A204.1 (cell line): ENCODE data around the gene C11orf16.
"Not testable (repeated sequence)": the region's sequence is repeated elsewhere in the genome, so short reads cannot be mapped to it uniquely, and the experiment has no call there.

ENCODE experiments used
- FAIRE-seq: peaks from 2 replicates; lab custom pipeline; 2012; peaks lifted over from hg19 to GRCh38; lab: Jason Lieb, UNC

The C11orf16 gene

GRCh38 chr11:8932564-8933180 is at the start of gene C11orf16:
Gene C11orf16 (minus strand): TSS chr11:8932947. CDS start chr11:8932308, 639 bp downstream.
- no peak for FAIRE-seq

- no peak for FAIRE-seq
These were observed 47.7 kb upstream of the C11orf16 start for GRCh38 chr11:8980485-8980884.

GRCh38 chr11:8979365-8979764 is 46.6 kb upstream of the C11orf16 start:
- FAIRE-seq = not testable (repeated sequence)

- no peak for FAIRE-seq
These were observed 40.4 kb upstream of the C11orf16 start for GRCh38 chr11:8973121-8973520.

GRCh38 chr11:8971924-8972316 is 39.2 kb upstream of the C11orf16 start:
- no peak for FAIRE-seq

- FAIRE-seq = no peak
These were observed 38.6 kb upstream of the C11orf16 start for GRCh38 chr11:8971196-8971923.

GRCh38 chr11:8967184-8967583 is 34.4 kb upstream of the C11orf16 start:
- no peak for FAIRE-seq

GRCh38 chr11:8964324-8965320 is 31.9 kb upstream of the C11orf16 start, which contains the start of gene TMEM9B:
Gene TMEM9B (minus strand): TSS chr11:8964442. CDS start chr11:8964313, 129 bp downstream.
- no peak for FAIRE-seq

GRCh38 chr11:8963569-8964323 is 31.0 kb upstream of the C11orf16 start:
- FAIRE-seq = no peak

- FAIRE-seq = no peak
These were observed 30.1 kb upstream of the C11orf16 start for GRCh38 chr11:8962841-8963240.

- FAIRE-seq = no peak
These were observed 28.7 kb upstream of the C11orf16 start for GRCh38 chr11:8961401-8961800.

- FAIRE-seq = no peak
These were observed 26.9 kb upstream of the C11orf16 start for GRCh38 chr11:8959546-8960166.

GRCh38 chr11:8956860-8957259 is 24.1 kb upstream of the C11orf16 start:
- no peak for FAIRE-seq

GRCh38 chr11:8948886-8949285 is 16.1 kb upstream of the C11orf16 start:
- FAIRE-seq = no peak

GRCh38 chr11:8947230-8947943 is 14.6 kb upstream of the C11orf16 start:
- FAIRE-seq = no peak

GRCh38 chr11:8942518-8943066 is 9.8 kb upstream of the C11orf16 start, which contains the start of gene ASCL3:
Gene ASCL3 (minus strand): TSS chr11:8943016. CDS start chr11:8938161, 4,855 bp downstream.
- FAIRE-seq = no peak

GRCh38 chr11:8941341-8942103 is 8.8 kb upstream of the C11orf16 start:
- no peak for FAIRE-seq

- no peak for FAIRE-seq
These were observed 4.9 kb upstream of the C11orf16 start for GRCh38 chr11:8937659-8938058.

GRCh38 chr11:8937159-8937558 is 4.4 kb upstream of the C11orf16 start:
- no peak for FAIRE-seq
